Effector memory CD4-positive, alpha-beta T cell (primary cell): ENCODE results near the gene DGKQ.

Experiments
- DNase-seq, 3 donors: peaks; one replicate each; pipeline ENCODE4 v3.0.0-alpha.2; 2020
- H3K27ac ChIP-seq: 2 replicates; pipeline ENCODE4 v1.7.0; 2013; ENCODE audit warnings: mild to moderate bottlenecking, low read length, moderate library complexity; ENCODE audit not compliant: insufficient read depth, poor library complexity, severe bottlenecking
- H3K27me3 ChIP-seq: replicated peaks from 2 replicates; pipeline ENCODE4 v1.7.0; 2013; ENCODE audit warnings: mild to moderate bottlenecking, low read length; ENCODE audit not compliant: insufficient read depth, control insufficient read depth, poor library complexity, severe bottlenecking
- H3K36me3 ChIP-seq: 2 replicates; pipeline ENCODE4 v1.7.0; 2013; ENCODE audit warnings: mild to moderate bottlenecking, low read length, moderate library complexity; ENCODE audit not compliant: control insufficient read depth, insufficient read depth
- H3K4me1 ChIP-seq: 2 replicates; pipeline ENCODE4 v1.7.0; 2013; ENCODE audit warnings: low read length, mild to moderate bottlenecking; ENCODE audit not compliant: control insufficient read depth, insufficient read depth, poor library complexity, severe bottlenecking
- H3K4me3 ChIP-seq: 2 replicates; pipeline ENCODE4 v1.7.0; 2013; ENCODE audit warnings: low read length, low read depth, mild to moderate bottlenecking; ENCODE audit not compliant: insufficient read depth, poor library complexity, severe bottlenecking
- H3K9me3 ChIP-seq: 2 replicates; pipeline ENCODE4 v1.7.0; 2013; ENCODE audit warnings: mild to moderate bottlenecking, low read length, moderate library complexity; ENCODE audit not compliant: control insufficient read depth

The DGKQ gene

GRCh38 chr4:917992-918391, 55.4 kb downstream of the DGKQ start:
- no peak for DNase-seq
- Histone ChIP-seq H3K27me3 (no peaks in the 10 kb centered on the region), H3K36me3 (peaks cover 6% of the 10 kb centered on the region), H3K27ac (no peak overlapping the region), H3K9me3 (no peaks in the 10 kb centered on the region), H3K4me3 (no peak overlapping the region), H3K4me1 (peaks cover 6% of the 10 kb centered on the region)

GRCh38 chr4:917466-917865, 55.9 kb downstream of the DGKQ start:
- Histone ChIP-seq H3K9me3 (no peaks in the 10 kb centered on the region), H3K27ac (no peak overlapping the region), H3K4me1 (peaks cover 6% of the 10 kb centered on the region), H3K27me3 (no peaks in the 10 kb centered on the region), H3K36me3 (peaks cover 11% of the 10 kb centered on the region), H3K4me3 (no peak overlapping the region)
- no peak for DNase-seq

GRCh38 chr4:915595-915994, 57.8 kb downstream of the DGKQ start:
- no peaks in the 10 kb centered on the region for H3K27me3 ChIP-seq
- H3K27ac ChIP-seq, result no peak overlapping the region
- no peak overlapping the region for H3K4me3 ChIP-seq
- H3K4me1 ChIP-seq, result peaks cover 6% of the 10 kb centered on the region
- no peaks in the 10 kb centered on the region for H3K9me3 ChIP-seq
- peaks cover 30% of the 10 kb centered on the region for H3K36me3 ChIP-seq
- DNase-seq, result no peak

- no peaks in the 10 kb centered on the region for H3K9me3 ChIP-seq
- H3K36me3 ChIP-seq, result peaks cover 33% of the 10 kb centered on the region
- no peak overlapping the region for H3K4me3 ChIP-seq
- no peaks in the 10 kb centered on the region for H3K27me3 ChIP-seq
- no peak for DNase-seq
- H3K4me1 ChIP-seq, result peaks cover 6% of the 10 kb centered on the region
- H3K27ac ChIP-seq, result no peak overlapping the region
Measured at GRCh38 chr4:915041-915474, 58.3 kb downstream of the DGKQ start.

- Histone ChIP-seq H3K36me3 (peaks cover 38% of the 10 kb centered on the region), H3K9me3 (no peaks in the 10 kb centered on the region), H3K4me1 (peaks cover 6% of the 10 kb centered on the region), H3K27me3 (no peaks in the 10 kb centered on the region), H3K4me3 (no peak overlapping the region), H3K27ac (no peak overlapping the region)
- DNase-seq, result no peak
Measured at GRCh38 chr4:914531-914930, 58.8 kb downstream of the DGKQ start.

- Histone ChIP-seq H3K4me1 (peaks cover 6% of the 10 kb centered on the region), H3K9me3 (no peaks in the 10 kb centered on the region), H3K27me3 (no peaks in the 10 kb centered on the region), H3K4me3 (no peak overlapping the region), H3K36me3 (peaks cover 42% of the 10 kb centered on the region), H3K27ac (no peak overlapping the region)
- DNase-seq, result no peak
Measured at GRCh38 chr4:913280-913618, 60.1 kb downstream of the DGKQ start.

GRCh38 chr4:912548-913279, 60.7 kb downstream of the DGKQ start:
- Histone ChIP-seq H3K9me3 (no peaks in the 10 kb centered on the region), H3K36me3 (peaks cover 46% of the 10 kb centered on the region), H3K4me1 (peaks cover 6% of the 10 kb centered on the region), H3K27ac (no peak overlapping the region), H3K4me3 (no peak overlapping the region), H3K27me3 (no peaks in the 10 kb centered on the region)
- DNase-seq, result no peak

GRCh38 chr4:911871-912490, 61.4 kb downstream of the DGKQ start:
- no peaks in the 10 kb centered on the region for H3K27me3 ChIP-seq
- H3K9me3 ChIP-seq, result no peaks in the 10 kb centered on the region
- H3K4me3 ChIP-seq, result no peak overlapping the region
- DNase-seq, result no peak
- no peak overlapping the region for H3K27ac ChIP-seq
- H3K36me3 ChIP-seq, result peaks cover 47% of the 10 kb centered on the region
- peaks cover 6% of the 10 kb centered on the region for H3K4me1 ChIP-seq

GRCh38 chr4:911221-911751, 62.1 kb downstream of the DGKQ start:
- Histone ChIP-seq H3K27me3 (no peaks in the 10 kb centered on the region), H3K4me1 (peaks cover 6% of the 10 kb centered on the region), H3K27ac (no peak overlapping the region), H3K4me3 (no peak overlapping the region), H3K9me3 (no peaks in the 10 kb centered on the region), H3K36me3 (peaks cover 47% of the 10 kb centered on the region)
- no peak for DNase-seq

- H3K36me3 ChIP-seq, result peaks cover 47% of the 10 kb centered on the region
- H3K9me3 ChIP-seq, result no peaks in the 10 kb centered on the region
- H3K4me1 ChIP-seq, result peaks cover 6% of the 10 kb centered on the region
- H3K27ac ChIP-seq, result no peak overlapping the region
- no peaks in the 10 kb centered on the region for H3K27me3 ChIP-seq
- DNase-seq, result no peak
- no peak overlapping the region for H3K4me3 ChIP-seq
Measured at GRCh38 chr4:910366-911091, 62.8 kb downstream of the DGKQ start.
